WTC11 (cell line): ENCODE data around the gene AOX1. TPM values are rescaled to one million over a fixed set of nuclear protein-coding genes. Genes with fewer than 3 reads are reported as not detected.

ENCODE experiments used
- ATAC-seq: fragments of 200-7000 bp; cut with Tn5 transposase; 2 replicates; pipeline ENCODE4 v1.10.0; 2021; ENCODE audit warnings: mild to moderate bottlenecking, moderate library complexity
- CTCF ChIA-PET: fragments of 300-600 bp; sonication (Branson Sonifier 250); formaldehyde crosslinking; loops from one replicate; lab custom pipeline; 2021; ENCODE audit warnings: antibody characterized with exemption; lab: Charles Lee
- POLR2A ChIA-PET: fragments of 350-600 bp; sonication (Branson Sonifier 250); formaldehyde crosslinking; loops from one replicate; lab custom pipeline; 2021; ENCODE audit warnings: antibody characterized with exemption; lab: Charles Lee
- DNase-seq: peaks from one replicate; pipeline ENCODE4 v3.0.0; 2021; ENCODE audit warnings: low spot score
- H3K27ac Mint-ChIP-seq: 2 replicates; pipeline ENCODE4 v1.8.0; 2021; ENCODE audit warnings: mixed read lengths
- H3K27me3 Mint-ChIP-seq: 2 replicates; pipeline ENCODE4 v1.8.0; 2021; ENCODE audit warnings: low read depth, mild to moderate bottlenecking, moderate library complexity, mixed read lengths
- H3K36me3 Mint-ChIP-seq: 2 replicates; pipeline ENCODE4 v1.8.0; 2021; ENCODE audit warnings: mixed read lengths
- H3K4me1 Mint-ChIP-seq: 2 replicates; pipeline ENCODE4 v1.8.0; 2022; ENCODE audit warnings: mixed read lengths
- H3K4me3 Mint-ChIP-seq: 2 replicates; pipeline ENCODE4 v1.8.0; 2021; ENCODE audit warnings: mild to moderate bottlenecking, moderate library complexity, mixed read lengths
- H3K9me3 Mint-ChIP-seq: 2 replicates; pipeline ENCODE4 v1.8.0; 2021; ENCODE audit warnings: mixed read lengths
- CREB1 ChIP-seq: sonication (generic); formaldehyde crosslinking; IDR thresholded peaks from 2 replicates; pipeline ENCODE4 v1.8.0; 2023; ENCODE audit warnings: mild to moderate bottlenecking, missing genetic modification reagents
- E2F1 ChIP-seq: sonication (generic); formaldehyde crosslinking; IDR thresholded peaks from 2 replicates; pipeline ENCODE4 v1.8.0; 2022; ENCODE audit warnings: mild to moderate bottlenecking, missing genetic modification reagents
- ELF4 ChIP-seq: sonication (generic); formaldehyde crosslinking; IDR thresholded peaks from 2 replicates; pipeline ENCODE4 v1.8.1; 2022; ENCODE audit warnings: low read depth, mild to moderate bottlenecking, moderate library complexity, missing genetic modification reagents
- GTF2I ChIP-seq: fragments of 250-450 bp; sonication (Bioruptor Pico); conservative IDR thresholded peaks from 2 replicates; pipeline ENCODE4 v1.4.0; 2021; ENCODE audit warnings: mild to moderate bottlenecking
- HMGA2 ChIP-seq: fragments of 250-450 bp; sonication (Bioruptor Pico); IDR thresholded peaks from 2 replicates; pipeline ENCODE4 v1.4.0; 2021; ENCODE audit warnings: mild to moderate bottlenecking, moderate library complexity
- IRF2 ChIP-seq: sonication (generic); formaldehyde crosslinking; IDR thresholded peaks from 2 replicates; pipeline ENCODE4 v1.8.0; 2022; ENCODE audit warnings: low read depth, missing genetic modification reagents, borderline replicate concordance
- MXD4 ChIP-seq: fragments of 250-450 bp; sonication (Bioruptor Pico); IDR thresholded peaks from 2 replicates; pipeline ENCODE4 v1.8.0; 2021; ENCODE audit warnings: mild to moderate bottlenecking, moderate library complexity, borderline replicate concordance
- NR2C2 ChIP-seq: sonication (generic); formaldehyde crosslinking; IDR thresholded peaks from 2 replicates; pipeline ENCODE4 v1.8.0; 2022; ENCODE audit warnings: mild to moderate bottlenecking, missing genetic modification reagents
- NR3C1 ChIP-seq: sonication (generic); formaldehyde crosslinking; conservative IDR thresholded peaks from 2 replicates; pipeline ENCODE4 v1.8.1; 2023; ENCODE audit warnings: low read depth, mild to moderate bottlenecking, missing genetic modification reagents
- RELA ChIP-seq: sonication (generic); formaldehyde crosslinking; IDR thresholded peaks from 2 replicates; pipeline ENCODE4 v1.8.1; 2022; ENCODE audit warnings: missing genetic modification reagents, mild to moderate bottlenecking, borderline replicate concordance
- TEAD1 ChIP-seq: sonication (generic); formaldehyde crosslinking; IDR thresholded peaks from 2 replicates; pipeline ENCODE4 v1.8.0; 2022; ENCODE audit warnings: mild to moderate bottlenecking, missing genetic modification reagents
- TEAD4 ChIP-seq: sonication (generic); formaldehyde crosslinking; IDR thresholded peaks from 2 replicates; pipeline ENCODE4 v1.8.0; 2022; ENCODE audit warnings: mild to moderate bottlenecking, missing genetic modification reagents
- ZNF396 ChIP-seq: fragments of 250-450 bp; sonication (Bioruptor Pico); IDR thresholded peaks from 2 replicates; pipeline ENCODE4 v1.8.0; 2021; ENCODE audit warnings: mild to moderate bottlenecking, moderate library complexity, borderline replicate concordance
- ZNF416 ChIP-seq: fragments of 250-450 bp; sonication (Bioruptor Pico); IDR thresholded peaks from 2 replicates; pipeline ENCODE4 v1.9.0; 2021; ENCODE audit warnings: mild to moderate bottlenecking, inconsistent platforms
- ZNF532 ChIP-seq: fragments of 250-450 bp; sonication (Bioruptor Pico); IDR thresholded peaks from 2 replicates; pipeline ENCODE4 v1.9.0; 2021; ENCODE audit warnings: mild to moderate bottlenecking, borderline replicate concordance
- ZNF671 ChIP-seq: fragments of 250-450 bp; sonication (Bioruptor Pico); IDR thresholded peaks from 2 replicates; pipeline ENCODE4 v1.8.0; 2021; ENCODE audit warnings: mild to moderate bottlenecking
- total RNA-seq: library from RNA; stranded (reverse); gene quantifications from 3 replicates; pipeline ENCODE4 v1.2.3, GENCODE V29; 2021
- TF ChIP-seq, protein P1 (sequence below): fragments of 250-450 bp; sonication (Bioruptor Pico); IDR thresholded peaks from 2 replicates; pipeline ENCODE4 v2.1.2; 2022; ENCODE audit warnings: mild to moderate bottlenecking, moderate library complexity
- TF ChIP-seq, protein P2 (sequence below): sonication (generic); formaldehyde crosslinking; IDR thresholded peaks from 2 replicates; pipeline ENCODE4 v1.8.1; 2022; ENCODE audit warnings: mild to moderate bottlenecking, missing genetic modification reagents, moderate library complexity, borderline replicate concordance
- TF ChIP-seq, protein P3 (sequence below): fragments of 250-450 bp; sonication (Bioruptor Pico); IDR thresholded peaks from 2 replicates; pipeline ENCODE4 v1.9.0; 2021; ENCODE audit warnings: mild to moderate bottlenecking
- TF ChIP-seq, protein P4 (sequence below): sonication (generic); formaldehyde crosslinking; IDR thresholded peaks from 2 replicates; pipeline ENCODE4 v1.8.1; 2023; ENCODE audit warnings: mild to moderate bottlenecking, moderate library complexity, missing genetic modification reagents

Gene AOX1
- total RNA-seq, 1 experiment from 2014 or later: 4.8 TPM

- TF ChIP-seq, protein P1, sequence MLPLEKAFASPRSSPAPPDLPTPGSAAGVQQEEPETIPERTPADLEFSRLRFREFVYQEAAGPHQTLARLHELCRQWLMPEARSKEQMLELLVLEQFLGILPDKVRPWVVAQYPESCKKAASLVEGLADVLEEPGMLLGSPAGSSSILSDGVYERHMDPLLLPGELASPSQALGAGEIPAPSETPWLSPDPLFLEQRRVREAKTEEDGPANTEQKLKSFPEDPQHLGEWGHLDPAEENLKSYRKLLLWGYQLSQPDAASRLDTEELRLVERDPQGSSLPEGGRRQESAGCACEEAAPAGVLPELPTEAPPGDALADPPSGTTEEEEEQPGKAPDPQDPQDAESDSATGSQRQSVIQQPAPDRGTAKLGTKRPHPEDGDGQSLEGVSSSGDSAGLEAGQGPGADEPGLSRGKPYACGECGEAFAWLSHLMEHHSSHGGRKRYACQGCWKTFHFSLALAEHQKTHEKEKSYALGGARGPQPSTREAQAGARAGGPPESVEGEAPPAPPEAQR (CRISPR knock-in tag): no peak
- TF ChIP-seq, protein P2, sequence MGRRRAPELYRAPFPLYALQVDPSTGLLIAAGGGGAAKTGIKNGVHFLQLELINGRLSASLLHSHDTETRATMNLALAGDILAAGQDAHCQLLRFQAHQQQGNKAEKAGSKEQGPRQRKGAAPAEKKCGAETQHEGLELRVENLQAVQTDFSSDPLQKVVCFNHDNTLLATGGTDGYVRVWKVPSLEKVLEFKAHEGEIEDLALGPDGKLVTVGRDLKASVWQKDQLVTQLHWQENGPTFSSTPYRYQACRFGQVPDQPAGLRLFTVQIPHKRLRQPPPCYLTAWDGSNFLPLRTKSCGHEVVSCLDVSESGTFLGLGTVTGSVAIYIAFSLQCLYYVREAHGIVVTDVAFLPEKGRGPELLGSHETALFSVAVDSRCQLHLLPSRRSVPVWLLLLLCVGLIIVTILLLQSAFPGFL (CRISPR knock-in tag): no peak
- TF ChIP-seq MXD4 (no peak), RELA (CRISPR knock-in tag) (no peak), ZNF532 (CRISPR knock-in tag) (no peak), IRF2 (CRISPR knock-in tag) (no peak), TEAD4 (no peak), ZNF396 (no peak), ZNF671 (CRISPR knock-in tag) (no peak)
These were observed 8.8 kb upstream of the AOX1 start (continued) for GRCh38 chr2:200577027-200577426.

DNA sequence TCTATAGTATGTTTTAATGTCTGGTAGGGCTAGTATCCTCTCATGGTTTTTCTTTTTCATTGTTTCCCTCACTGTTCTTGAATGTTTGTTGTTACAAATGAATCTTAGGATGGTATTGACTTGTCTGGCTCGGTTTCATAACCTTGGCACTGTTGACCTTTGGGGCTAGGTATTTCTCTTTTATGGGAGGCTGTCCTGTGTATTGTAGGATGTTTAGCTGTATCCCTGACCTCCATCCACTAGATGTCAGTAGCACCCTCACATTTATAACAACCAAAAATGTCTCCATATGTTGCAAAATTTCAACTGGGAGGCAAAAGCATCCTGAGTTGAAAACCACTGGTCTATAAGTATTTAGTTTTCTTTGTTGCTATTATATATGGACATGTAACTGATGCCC, 7.0 kb upstream of the AOX1 start:
- ATAC-seq (peak; percentile 66), DNase-seq (no peak)
- CTCF ChIA-PET: interaction anchor here (0.6 to 1.5 kb wide), 10 partner anchors 39 to 605 kb away, joined by 3 to 7 read pairs (median 3); no protein-coding TSS in a partner anchor
- Mint-ChIP-seq H3K9me3 (no peaks in the 10 kb centered on the region), H3K36me3 (peaks cover 5% of the 10 kb centered on the region), H3K27ac (no peak overlapping the region), H3K27me3 (no peaks in the 10 kb centered on the region), H3K4me1 (no peaks in the 10 kb centered on the region), H3K4me3 (no peak overlapping the region)
- POLR2A ChIA-PET: no interaction called here
- TF ChIP-seq, protein P3, sequence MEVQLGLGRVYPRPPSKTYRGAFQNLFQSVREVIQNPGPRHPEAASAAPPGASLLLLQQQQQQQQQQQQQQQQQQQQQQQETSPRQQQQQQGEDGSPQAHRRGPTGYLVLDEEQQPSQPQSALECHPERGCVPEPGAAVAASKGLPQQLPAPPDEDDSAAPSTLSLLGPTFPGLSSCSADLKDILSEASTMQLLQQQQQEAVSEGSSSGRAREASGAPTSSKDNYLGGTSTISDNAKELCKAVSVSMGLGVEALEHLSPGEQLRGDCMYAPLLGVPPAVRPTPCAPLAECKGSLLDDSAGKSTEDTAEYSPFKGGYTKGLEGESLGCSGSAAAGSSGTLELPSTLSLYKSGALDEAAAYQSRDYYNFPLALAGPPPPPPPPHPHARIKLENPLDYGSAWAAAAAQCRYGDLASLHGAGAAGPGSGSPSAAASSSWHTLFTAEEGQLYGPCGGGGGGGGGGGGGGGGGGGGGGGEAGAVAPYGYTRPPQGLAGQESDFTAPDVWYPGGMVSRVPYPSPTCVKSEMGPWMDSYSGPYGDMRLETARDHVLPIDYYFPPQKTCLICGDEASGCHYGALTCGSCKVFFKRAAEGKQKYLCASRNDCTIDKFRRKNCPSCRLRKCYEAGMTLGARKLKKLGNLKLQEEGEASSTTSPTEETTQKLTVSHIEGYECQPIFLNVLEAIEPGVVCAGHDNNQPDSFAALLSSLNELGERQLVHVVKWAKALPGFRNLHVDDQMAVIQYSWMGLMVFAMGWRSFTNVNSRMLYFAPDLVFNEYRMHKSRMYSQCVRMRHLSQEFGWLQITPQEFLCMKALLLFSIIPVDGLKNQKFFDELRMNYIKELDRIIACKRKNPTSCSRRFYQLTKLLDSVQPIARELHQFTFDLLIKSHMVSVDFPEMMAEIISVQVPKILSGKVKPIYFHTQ (CRISPR knock-in tag): no peak
- TF ChIP-seq HMGA2 (CRISPR knock-in tag) (no peak), ZNF532 (CRISPR knock-in tag) (no peak), GTF2I (no peak), CREB1 (CRISPR knock-in tag) (no peak), NR3C1 (CRISPR knock-in tag) (no peak), NR2C2 (no peak), E2F1 (CRISPR knock-in tag) (no peak), RELA (CRISPR knock-in tag) (no peak), ZNF416 (CRISPR knock-in tag) (no peak), TEAD1 (CRISPR knock-in tag) (no peak), ELF4 (CRISPR knock-in tag) (no peak)
- TF ChIP-seq, protein P4, sequence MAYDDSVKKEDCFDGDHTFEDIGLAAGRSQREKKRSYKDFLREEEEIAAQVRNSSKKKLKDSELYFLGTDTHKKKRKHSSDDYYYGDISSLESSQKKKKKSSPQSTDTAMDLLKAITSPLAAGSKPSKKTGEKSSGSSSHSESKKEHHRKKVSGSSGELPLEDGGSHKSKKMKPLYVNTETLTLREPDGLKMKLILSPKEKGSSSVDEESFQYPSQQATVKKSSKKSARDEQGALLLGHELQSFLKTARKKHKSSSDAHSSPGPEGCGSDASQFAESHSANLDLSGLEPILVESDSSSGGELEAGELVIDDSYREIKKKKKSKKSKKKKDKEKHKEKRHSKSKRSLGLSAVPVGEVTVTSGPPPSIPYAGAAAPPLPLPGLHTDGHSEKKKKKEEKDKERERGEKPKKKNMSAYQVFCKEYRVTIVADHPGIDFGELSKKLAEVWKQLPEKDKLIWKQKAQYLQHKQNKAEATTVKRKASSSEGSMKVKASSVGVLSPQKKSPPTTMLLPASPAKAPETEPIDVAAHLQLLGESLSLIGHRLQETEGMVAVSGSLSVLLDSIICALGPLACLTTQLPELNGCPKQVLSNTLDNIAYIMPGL (CRISPR knock-in tag): no peak
